Left ventricle myocardium superior (tissue), 1 donor: ENCODE measurements around the gene SEMA3D. TPM values are rescaled to one million over a fixed set of nuclear protein-coding genes. Genes with fewer than 3 reads are reported as not detected.

Experiments
- ATAC-seq: fragments of 200-7000 bp; cut with Tn5 transposase; one replicate; pipeline ENCODE4 v1.9.1; 2020; ENCODE audit warnings: mild to moderate bottlenecking, moderate library complexity
- DNase-seq: peaks from one replicate; pipeline ENCODE4 v3.0.0-alpha.2; 2020
- intact Hi-C: fragments of 100-400 bp; cut with micrococcal nuclease; formaldehyde crosslinking; loops from one replicate; pipeline ENCODE4 v1.11.0; 2022
- total RNA-seq: library from RNA; stranded (reverse); fragmentation: NEBNext Ultra II Directional; extraction: Animal tissue kit (Norgen Biotek cat#: 25700); gene quantifications from one replicate; pipeline ENCODE4 v1.2.1, GENCODE V29; 2021
- donor health status: DM: no; HTN: yes; CAD: no; lungs with severe emphysema.

The SEMA3D gene
- total RNA-seq, 1 donor from 2014 or later: 0.94 TPM

GRCh38 chr7:85185424-85186082 lies 1.3 kb downstream of the SEMA3D start:
- DNase-seq: peak; percentile 61
- ATAC-seq: peak; percentile 82
- intact Hi-C loops: loop anchor here (10.0 kb wide), 1 partner anchor 141 kb away; no protein-coding TSS in a partner anchor

GRCh38 chr7:85184599-85185423 lies 2.0 kb downstream of the SEMA3D start:
- DNase-seq: no peak
- no peak for ATAC-seq
- intact Hi-C loops: loop anchor here (10.0 kb wide), 1 partner anchor 140 kb away; no protein-coding TSS in a partner anchor

- no peak for ATAC-seq
- intact Hi-C loops: loop anchor here (10.0 kb wide), 1 partner anchor 138 kb away; no protein-coding TSS in a partner anchor
- DNase-seq: no peak
These were observed 3.6 kb downstream of the SEMA3D start for GRCh38 chr7:85183296-85183695.

GRCh38 chr7:85178531-85179298 lies 8.1 kb downstream of the SEMA3D start:
- DNase-seq (no peak), ATAC-seq (no peak)
- intact Hi-C loops: no loop called here

- no peak for DNase-seq
- intact Hi-C loops: no loop called here
- no peak for ATAC-seq
These were observed 9.5 kb downstream of the SEMA3D start for GRCh38 chr7:85177316-85177715.

GRCh38 chr7:85176197-85176596 lies 10.7 kb downstream of the SEMA3D start:
- intact Hi-C loops: no loop called here
- ATAC-seq: no peak
- no peak for DNase-seq

GRCh38 chr7:85175217-85175616 lies 11.6 kb downstream of the SEMA3D start:
- intact Hi-C loops: no loop called here
- ATAC-seq: no peak

GRCh38 chr7:85172530-85172941 lies 14.3 kb downstream of the SEMA3D start:
- no peak for DNase-seq
- intact Hi-C loops: no loop called here
- ATAC-seq: peak; percentile 57

More at GRCh38 chr7:85175217-85175616, 11.6 kb downstream of the SEMA3D start:
- no peak for DNase-seq

- intact Hi-C loops: no loop called here
- no peak for ATAC-seq
- no peak for DNase-seq
These were observed 19.2 kb downstream of the SEMA3D start for GRCh38 chr7:85167636-85168035.

- intact Hi-C loops: no loop called here
- DNase-seq (no peak), ATAC-seq (no peak)
These were observed 21.6 kb downstream of the SEMA3D start for GRCh38 chr7:85165263-85165662.

GRCh38 chr7:85164376-85164775 lies 22.5 kb downstream of the SEMA3D start:
- intact Hi-C loops: no loop called here
- DNase-seq (no peak), ATAC-seq (no peak)

- ATAC-seq (no peak), DNase-seq (no peak)
- intact Hi-C loops: no loop called here
These were observed 24.1 kb downstream of the SEMA3D start for GRCh38 chr7:85162721-85163120.

GRCh38 chr7:85160223-85160622 lies 26.6 kb downstream of the SEMA3D start:
- ATAC-seq: no peak
- DNase-seq: no peak
- intact Hi-C loops: no loop called here

GRCh38 chr7:85159003-85159402 lies 27.9 kb downstream of the SEMA3D start:
- ATAC-seq (no peak), DNase-seq (no peak)
- intact Hi-C loops: no loop called here

- DNase-seq (no peak), ATAC-seq (no peak)
- intact Hi-C loops: no loop called here
These were observed 30.1 kb downstream of the SEMA3D start for GRCh38 chr7:85156661-85157208.

- DNase-seq (no peak), ATAC-seq (no peak)
- intact Hi-C loops: no loop called here
These were observed 32.4 kb downstream of the SEMA3D start for GRCh38 chr7:85154282-85154937.

- intact Hi-C loops: no loop called here
- DNase-seq: no peak
- ATAC-seq: no peak
These were observed 33.1 kb downstream of the SEMA3D start for GRCh38 chr7:85153715-85154114.

GRCh38 chr7:85150624-85151023 lies 36.2 kb downstream of the SEMA3D start:
- intact Hi-C loops: no loop called here
- DNase-seq (no peak), ATAC-seq (no peak)

- intact Hi-C loops: no loop called here
- no peak for DNase-seq
- ATAC-seq: no peak
These were observed 42.1 kb downstream of the SEMA3D start for GRCh38 chr7:85144771-85145170.
